Measurements from ENCODE around the gene CEP170B.

CEP170B gene

DNA sequence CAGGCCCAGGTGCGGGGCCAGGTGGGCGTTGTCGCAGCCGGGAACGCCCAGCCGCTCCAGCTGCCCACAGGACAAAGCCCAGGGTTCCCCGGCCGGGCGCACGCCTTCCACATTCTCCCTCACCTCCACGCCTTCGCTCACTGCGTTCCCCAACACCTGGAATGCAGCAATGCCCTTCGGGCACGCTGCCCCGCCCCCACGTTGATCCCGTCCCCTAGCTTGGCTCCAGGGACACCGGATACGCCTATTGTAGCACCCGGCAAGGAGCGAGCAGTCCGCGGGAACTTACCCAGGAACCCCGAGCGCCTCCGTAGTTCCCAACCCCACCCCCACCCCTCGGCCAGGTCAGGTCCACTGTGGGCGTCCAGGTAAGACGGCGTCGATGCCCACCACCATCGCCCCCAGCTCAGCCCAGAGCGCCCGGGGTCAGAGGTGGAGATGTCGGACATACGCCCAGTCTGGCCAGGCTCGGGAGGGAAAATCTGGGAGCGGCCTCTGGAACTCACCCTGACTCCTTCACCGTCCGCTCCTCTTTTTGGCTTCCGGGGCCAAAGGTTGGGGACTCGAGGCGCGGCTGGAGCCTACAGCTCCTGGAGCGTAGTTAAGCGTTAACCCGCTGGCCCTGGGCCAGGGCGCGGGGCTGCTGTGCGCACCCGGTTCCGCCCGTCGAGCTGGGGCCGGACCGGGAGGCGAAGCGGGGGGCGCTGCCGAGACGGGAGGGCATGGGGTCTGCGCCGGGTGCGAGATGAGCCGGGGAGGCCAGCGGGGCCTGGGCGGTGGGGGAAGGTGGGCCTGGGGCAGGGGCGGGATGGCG, 594 bp upstream of the CEP170B start:
- peak overlapping the region; percentile 65 for H3K4me3 ChIP-seq (ENCODE audit: insufficient read length, low read depth)
- no peak for TF ChIP-seq SUZ12 (IDR thresholded peaks at IDR 0.05; ENCODE audit: extremely low read depth, insufficient read depth, insufficient read length)
- TF ChIP-seq ZNF274 (IDR thresholded peaks at IDR 0.05; ENCODE audit: low read depth, low read length), result no peak
- TF ChIP-seq YY1 (IDR thresholded peaks at IDR 0.05; ENCODE audit: insufficient read depth, insufficient read length), result no peak
- DNase-seq (ENCODE audit: low read depth, low spot score), result no peak

DNA sequence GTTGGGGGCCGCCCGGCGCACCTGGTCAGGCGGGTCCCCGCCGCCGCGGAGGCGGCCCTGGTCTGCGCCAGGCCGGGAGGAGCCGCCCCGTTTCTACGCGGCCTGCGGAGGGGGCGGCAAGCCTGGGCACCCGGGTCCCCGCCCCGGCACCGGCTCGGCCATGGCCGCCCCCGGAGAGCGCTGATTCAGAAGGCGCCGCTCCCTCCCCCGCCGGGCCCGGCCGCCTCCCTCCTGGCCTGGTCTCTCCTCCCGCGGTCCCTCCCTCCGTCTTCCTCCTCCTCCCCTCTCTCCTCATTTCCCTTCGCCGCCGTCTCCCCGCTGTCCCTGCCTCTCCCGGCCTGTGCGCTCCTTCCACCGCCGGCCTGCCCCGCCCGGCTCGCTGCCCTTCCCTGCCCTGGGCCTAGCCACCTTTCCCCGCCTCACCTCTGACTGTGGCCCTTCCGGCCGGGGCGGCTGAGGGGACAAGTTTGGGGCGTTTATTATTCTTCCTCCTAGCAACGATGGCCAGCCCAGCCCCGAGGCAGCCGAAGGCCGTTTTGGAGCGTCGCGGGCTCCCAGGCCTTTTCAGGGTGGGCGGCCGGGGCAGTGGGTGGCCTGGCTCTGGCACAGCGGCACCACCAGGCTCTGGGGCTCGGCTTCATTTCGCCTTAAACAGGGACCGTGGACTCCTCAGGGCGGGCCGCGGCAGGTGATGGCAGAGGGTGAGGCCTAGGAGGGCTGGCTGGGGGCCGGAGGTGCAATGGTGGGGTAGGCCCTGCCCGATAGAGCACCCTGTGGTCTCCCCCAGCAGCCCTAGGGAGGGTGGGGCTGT, 768 bp downstream of the CEP170B start:
- Histone ChIP-seq H3K27me3 (ENCODE audit: insufficient read depth, insufficient read length) (peaks cover 42% of the 10 kb centered on the region), H3K4me3 (ENCODE audit: insufficient read length, low read depth) (peak overlapping the region; percentile 50), H3K9ac (ENCODE audit: insufficient read length, low read depth) (peak overlapping the region; percentile 64), H3K9me3 (ENCODE audit: insufficient read depth, low read length) (no peaks in the 10 kb centered on the region; the same call in 1 of the 2 replicates), H3K36me3 (ENCODE audit: insufficient read depth, insufficient read length, low read length) (peaks cover 18% of the 10 kb centered on the region), H3K4me1 (ENCODE audit: insufficient read depth, insufficient read length) (peaks cover 16% of the 10 kb centered on the region)
- TF ChIP-seq ZNF274 (IDR thresholded peaks at IDR 0.05; ENCODE audit: low read depth, low read length) (no peak), SUZ12 (IDR thresholded peaks at IDR 0.05; ENCODE audit: extremely low read depth, insufficient read depth, insufficient read length) (no peak), YY1 (IDR thresholded peaks at IDR 0.05; ENCODE audit: insufficient read depth, insufficient read length) (no peak)
- no peak for DNase-seq (ENCODE audit: low read depth, low spot score)

More for the DNA sequence above, 594 bp upstream of the CEP170B start:
- Histone ChIP-seq H3K9me3 (ENCODE audit: insufficient read depth, low read length) (no peaks in the 10 kb centered on the region; the same call in 1 of the 2 replicates), H3K9ac (ENCODE audit: insufficient read length, low read depth) (peak overlapping the region; percentile 81), H3K36me3 (ENCODE audit: insufficient read depth, insufficient read length, low read length) (peaks cover 18% of the 10 kb centered on the region), H3K27me3 (ENCODE audit: insufficient read depth, insufficient read length) (peaks cover 42% of the 10 kb centered on the region), H3K4me1 (ENCODE audit: insufficient read depth, insufficient read length) (peaks cover 16% of the 10 kb centered on the region)

- no peak for DNase-seq (ENCODE audit: low read depth, low spot score)
- TF ChIP-seq YY1 (IDR thresholded peaks at IDR 0.05; ENCODE audit: insufficient read depth, insufficient read length) (no peak), ZNF274 (IDR thresholded peaks at IDR 0.05; ENCODE audit: low read depth, low read length) (no peak), SUZ12 (IDR thresholded peaks at IDR 0.05; ENCODE audit: extremely low read depth, insufficient read depth, insufficient read length) (no peak)
- Histone ChIP-seq H3K4me1 (ENCODE audit: insufficient read depth, insufficient read length) (peaks cover 14% of the 10 kb centered on the region), H3K27me3 (ENCODE audit: insufficient read depth, insufficient read length) (peaks cover 42% of the 10 kb centered on the region), H3K9ac (ENCODE audit: insufficient read length, low read depth) (peak overlapping the region; percentile 64), H3K4me3 (ENCODE audit: insufficient read length, low read depth) (peak overlapping the region; percentile 50), H3K36me3 (ENCODE audit: insufficient read depth, insufficient read length, low read length) (peaks cover 18% of the 10 kb centered on the region), H3K9me3 (ENCODE audit: insufficient read depth, low read length) (no peaks in the 10 kb centered on the region)
Observed at GRCh38 chr14:104866451-104867370, 1.6 kb downstream of the CEP170B start.

DNA sequence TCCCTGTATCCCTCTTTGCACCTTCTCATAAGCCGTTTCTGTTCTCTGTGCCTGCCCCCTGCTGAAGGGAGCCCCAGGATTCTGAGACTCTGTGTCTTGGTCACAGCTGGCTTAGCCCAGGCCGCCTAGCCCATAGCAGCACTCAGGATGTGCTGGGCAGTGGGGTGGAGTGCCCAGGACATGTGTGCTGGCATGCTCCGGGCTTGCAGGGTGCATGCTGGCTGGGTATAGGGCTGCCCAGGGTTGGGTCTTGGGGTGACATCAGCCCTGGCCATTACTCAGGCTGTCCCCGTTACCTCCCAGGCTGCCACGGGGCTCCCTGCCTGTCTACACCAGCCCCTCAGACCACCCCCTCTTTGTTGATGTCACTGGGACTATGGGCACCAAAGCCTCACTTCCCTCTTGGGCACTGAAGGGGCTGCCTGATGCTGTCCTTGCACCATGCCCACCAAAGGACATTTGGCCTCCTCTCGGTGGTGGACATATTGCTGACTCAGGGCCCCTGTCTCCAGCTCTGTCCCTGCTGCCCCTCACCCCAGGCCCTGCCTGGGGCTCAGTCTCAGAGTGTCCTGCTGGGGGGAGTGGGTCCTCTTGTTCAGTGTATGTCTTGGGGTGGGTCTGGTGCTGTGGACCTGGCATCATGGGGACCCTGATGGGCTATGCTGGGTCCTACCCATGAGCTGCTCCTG, 2.4 kb downstream of the CEP170B start:
- no peak for DNase-seq (ENCODE audit: low read depth, low spot score)
- Histone ChIP-seq H3K9me3 (ENCODE audit: insufficient read depth, low read length) (no peaks in the 10 kb centered on the region), H3K4me3 (ENCODE audit: insufficient read length, low read depth) (no peak overlapping the region), H3K27me3 (ENCODE audit: insufficient read depth, insufficient read length) (peaks cover 38% of the 10 kb centered on the region), H3K4me1 (ENCODE audit: insufficient read depth, insufficient read length) (peaks cover 17% of the 10 kb centered on the region), H3K36me3 (ENCODE audit: insufficient read depth, insufficient read length, low read length) (peaks cover 18% of the 10 kb centered on the region), H3K9ac (ENCODE audit: insufficient read length, low read depth) (no peak overlapping the region)
- no peak for TF ChIP-seq YY1 (IDR thresholded peaks at IDR 0.05; ENCODE audit: insufficient read depth, insufficient read length)

GRCh38 chr14:104868060-104868740, 3.1 kb downstream of the CEP170B start:
- H3K9me3 ChIP-seq (ENCODE audit: insufficient read depth, low read length), result no peaks in the 10 kb centered on the region
- peaks cover 18% of the 10 kb centered on the region for H3K4me1 ChIP-seq (ENCODE audit: insufficient read depth, insufficient read length)
- H3K27me3 ChIP-seq (ENCODE audit: insufficient read depth, insufficient read length), result peaks cover 31% of the 10 kb centered on the region
- no peak for TF ChIP-seq ZNF274 (IDR thresholded peaks at IDR 0.05; ENCODE audit: low read depth, low read length)
- no peak for TF ChIP-seq SUZ12 (IDR thresholded peaks at IDR 0.05; ENCODE audit: extremely low read depth, insufficient read depth, insufficient read length)
- TF ChIP-seq YY1 (IDR thresholded peaks at IDR 0.05; ENCODE audit: insufficient read depth, insufficient read length), result no peak
- no peak for DNase-seq (ENCODE audit: low read depth, low spot score)
- H3K36me3 ChIP-seq (ENCODE audit: insufficient read depth, insufficient read length, low read length), result peaks cover 14% of the 10 kb centered on the region
- no peak overlapping the region for H3K4me3 ChIP-seq (ENCODE audit: insufficient read length, low read depth)
- H3K9ac ChIP-seq (ENCODE audit: insufficient read length, low read depth), result no peak overlapping the region
